Brain pericyte (primary cell): ENCODE measurements around the gene RPP25L.

Experiments
- DNase-seq: peaks from one replicate; pipeline ENCODE4 v3.0.0-alpha.2; 2012; ENCODE audit warnings: low read depth, low spot score

The RPP25L gene

GRCh38 chr9:34568774-34569173, 43.1 kb downstream of the RPP25L start:
- DNase-seq, result no peak

DNA sequence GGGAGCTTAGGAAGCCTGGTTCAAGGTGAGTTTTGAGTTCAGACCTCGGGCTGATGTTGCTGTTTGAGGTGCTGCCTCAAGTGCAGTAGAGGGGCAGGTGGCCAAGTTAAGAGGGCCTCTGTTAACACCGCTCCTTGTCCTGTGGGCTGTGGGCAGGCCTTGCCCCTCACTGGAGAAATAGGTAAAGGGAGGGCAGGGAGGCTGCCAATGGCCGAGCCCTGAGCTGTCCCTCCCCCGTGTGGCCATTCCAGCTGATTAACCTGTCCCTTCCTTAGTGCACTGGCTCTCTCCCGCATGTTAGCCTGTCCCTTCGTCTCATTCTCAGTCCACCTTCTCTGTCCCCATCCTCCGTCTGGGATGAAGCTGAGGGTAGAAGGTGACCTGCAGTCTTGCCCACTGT, 43.8 kb downstream of the RPP25L start:
- no peak for DNase-seq

GRCh38 chr9:34566972-34567371, 44.9 kb downstream of the RPP25L start:
- no peak for DNase-seq

DNA sequence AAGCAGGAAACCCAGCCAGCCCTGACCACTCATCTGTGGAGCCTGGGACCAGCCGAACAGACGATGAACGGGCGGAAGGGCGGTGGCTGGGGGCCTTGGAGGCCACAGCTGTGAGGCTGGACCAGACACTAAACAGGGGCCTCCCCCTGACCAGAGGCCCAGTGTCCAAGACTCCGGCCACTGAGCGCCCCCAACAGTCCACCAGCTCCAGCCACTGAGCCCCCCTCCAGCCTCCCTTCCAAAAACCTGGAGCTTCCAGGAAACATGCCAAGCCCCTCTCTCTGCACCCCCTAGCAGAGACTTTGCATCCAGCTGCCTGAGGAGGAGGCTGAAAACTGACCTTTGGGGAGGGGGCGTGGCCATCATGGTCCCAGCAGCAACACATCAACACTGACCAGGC, 45.6 kb downstream of the RPP25L start:
- DNase-seq, result no peak

- DNase-seq, result no peak
Measured at GRCh38 chr9:34565856-34566255, 46.0 kb downstream of the RPP25L start.

- DNase-seq, result no peak
Measured at GRCh38 chr9:34564617-34565016, 47.3 kb downstream of the RPP25L start.

DNA sequence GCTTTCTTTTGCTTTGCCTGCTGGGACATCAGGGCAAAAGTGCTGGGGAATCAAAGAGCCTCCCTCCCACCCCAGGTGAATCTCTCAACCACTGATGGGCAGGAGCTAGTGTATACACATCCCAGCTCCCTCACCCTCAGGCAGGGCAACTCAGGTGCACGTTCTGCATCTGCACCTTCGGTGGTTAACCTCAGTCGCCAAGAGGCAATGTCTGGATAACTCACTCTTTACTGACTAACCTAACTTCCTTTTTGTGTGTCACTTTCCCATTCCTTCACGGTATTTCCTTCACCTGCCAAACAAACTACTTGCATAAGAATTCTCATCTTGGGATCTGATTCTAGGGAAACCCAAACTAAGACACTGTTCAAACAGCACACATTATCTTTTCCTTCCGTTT, 48.6 kb downstream of the RPP25L start:
- DNase-seq, result no peak

- DNase-seq, result no peak
Measured at GRCh38 chr9:34562135-34562745, 49.7 kb downstream of the RPP25L start.

DNA sequence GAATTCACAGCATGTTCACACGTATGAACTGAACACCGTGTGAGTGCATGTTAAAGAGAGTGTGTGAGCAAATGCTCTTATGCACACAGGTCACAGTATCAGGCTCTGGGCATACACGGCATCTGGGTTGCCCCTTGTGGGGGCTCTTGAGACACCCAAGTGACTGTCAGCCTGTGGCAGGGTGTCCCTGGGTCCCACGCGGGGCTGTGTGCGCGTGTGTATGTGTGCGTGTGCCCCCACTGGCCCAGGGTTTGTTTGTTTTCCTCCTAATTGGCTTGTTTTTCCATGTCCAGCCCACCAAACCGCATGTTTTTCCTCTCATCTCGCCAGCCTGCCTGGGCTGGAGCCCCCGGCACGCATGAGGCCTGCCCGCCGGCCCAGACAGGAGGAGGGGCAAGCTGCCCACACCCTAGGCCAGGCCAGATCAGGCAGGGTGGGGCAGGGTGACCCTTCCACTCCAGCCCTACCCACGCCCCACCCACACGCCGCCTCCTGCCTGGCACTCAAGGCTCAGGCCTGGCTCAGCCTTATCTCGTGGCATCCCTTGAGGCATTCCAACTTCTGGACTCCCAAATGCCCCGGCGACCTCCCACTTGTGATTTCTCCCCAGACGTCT, 51.2 kb downstream of the RPP25L start:
- no peak for DNase-seq
